H9 (cell line): Measurements from ENCODE around the gene VASH1. TPM values are rescaled to one million over a fixed set of nuclear protein-coding genes. Genes with fewer than 3 reads are reported as not detected.

Experiments used
- DNase-seq: peaks from one replicate; pipeline ENCODE4 v3.0.0-alpha.2; 2017
- H2AFZ ChIP-seq: one replicate; pipeline ENCODE4 v1.6.1; 2013; ENCODE audit warnings: mild to moderate bottlenecking, low read length, control low read depth, moderate library complexity
- H2AK5ac ChIP-seq: 2 replicates; pipeline ENCODE4 v1.6.1; 2013; ENCODE audit warnings: low read length, control low read depth, mixed read lengths; ENCODE audit not compliant: insufficient read length
- H2BK120ac ChIP-seq: one replicate; pipeline ENCODE4 v1.6.1; 2013; ENCODE audit warnings: low read depth, mild to moderate bottlenecking, low read length, control low read depth, inconsistent platforms; ENCODE audit not compliant: poor library complexity, severe bottlenecking
- H2BK12ac ChIP-seq: 2 replicates; pipeline ENCODE4 v1.6.1; 2013; ENCODE audit warnings: low read length, control low read depth, mixed read lengths, low read depth; ENCODE audit not compliant: insufficient read length
- H2BK15ac ChIP-seq: 2 replicates; pipeline ENCODE4 v1.6.1; 2013; ENCODE audit warnings: low read depth, low read length, control low read depth
- H2BK20ac ChIP-seq: one replicate; pipeline ENCODE4 v1.6.1; 2013; ENCODE audit warnings: low read depth, mild to moderate bottlenecking, low read length, control low read depth, inconsistent platforms; ENCODE audit not compliant: poor library complexity, severe bottlenecking
- H2BK5ac ChIP-seq: 2 replicates; pipeline ENCODE4 v1.6.1; 2013; ENCODE audit warnings: low read length, control low read depth, mixed read lengths; ENCODE audit not compliant: insufficient read length
- H3K14ac ChIP-seq: 2 replicates; pipeline ENCODE4 v1.6.1; 2013; ENCODE audit warnings: low read length, control low read depth; ENCODE audit not compliant: insufficient read depth
- H3K18ac ChIP-seq: 2 replicates; pipeline ENCODE4 v1.6.1; 2013; ENCODE audit warnings: low read depth, mild to moderate bottlenecking, mixed read lengths, low read length, control low read depth; ENCODE audit not compliant: insufficient read length
- H3K23ac ChIP-seq: 2 replicates; pipeline ENCODE4 v1.6.1; 2013; ENCODE audit warnings: low read length, control low read depth, mixed read lengths, low read depth; ENCODE audit not compliant: insufficient read length
- H3K23me2 ChIP-seq: 2 replicates; pipeline ENCODE4 v1.6.1; 2013; ENCODE audit warnings: low read depth, mild to moderate bottlenecking, mixed read lengths, low read length, control low read depth; ENCODE audit not compliant: insufficient read length, poor library complexity, severe bottlenecking
- H3K27ac ChIP-seq: 2 replicates; pipeline ENCODE4 v1.5.1; 2013; ENCODE audit warnings: low read length, control low read depth, mixed read lengths, low read depth; ENCODE audit not compliant: insufficient read length
- H3K27me3 ChIP-seq: 2 replicates; pipeline ENCODE4 v1.6.1; 2013; ENCODE audit warnings: low read length, control low read depth, inconsistent platforms; ENCODE audit not compliant: insufficient read depth
- H3K4ac ChIP-seq: 2 replicates; pipeline ENCODE4 v1.6.1; 2013; ENCODE audit warnings: low read depth, mild to moderate bottlenecking, control low read depth, inconsistent platforms, low read length, moderate library complexity
- H3K4me1 ChIP-seq: 2 replicates; pipeline ENCODE4 v1.6.1; 2013; ENCODE audit warnings: low read length, control low read depth, inconsistent platforms; ENCODE audit not compliant: insufficient read depth
- H3K4me2 ChIP-seq: 2 replicates; pipeline ENCODE4 v1.6.1; 2013; ENCODE audit warnings: low read length, control low read depth, mixed read lengths; ENCODE audit not compliant: insufficient read length, insufficient read depth
- H3K56ac ChIP-seq: 2 replicates; pipeline ENCODE4 v1.6.1; 2013; ENCODE audit warnings: low read depth, mild to moderate bottlenecking, mixed read lengths, low read length, control low read depth; ENCODE audit not compliant: insufficient read length
- H3K79me1 ChIP-seq: 2 replicates; pipeline ENCODE4 v1.6.1; 2013; ENCODE audit warnings: low read depth, mild to moderate bottlenecking, moderate library complexity, low read length, control low read depth, inconsistent platforms; ENCODE audit not compliant: insufficient read depth, poor library complexity, severe bottlenecking
- H3K79me2 ChIP-seq: 2 replicates; pipeline ENCODE4 v1.6.1; 2013; ENCODE audit warnings: low read length, control low read depth, inconsistent platforms; ENCODE audit not compliant: insufficient read depth
- H3K9ac ChIP-seq: 2 replicates; pipeline ENCODE4 v1.6.1; 2013; ENCODE audit warnings: low read length, control low read depth, mixed read lengths; ENCODE audit not compliant: insufficient read length; ENCODE audit errors: extremely low read depth
- H3K9me3 ChIP-seq: one replicate; pipeline ENCODE4 v1.6.1; 2013; ENCODE audit warnings: low read depth, low read length, inconsistent platforms; ENCODE audit not compliant: control insufficient read depth
- H3T11ph ChIP-seq: one replicate; pipeline ENCODE4 v1.6.1; 2013; ENCODE audit warnings: mild to moderate bottlenecking, low read length, control low read depth, inconsistent platforms
- H4K20me1 ChIP-seq: one replicate; pipeline ENCODE4 v1.6.1; 2013; ENCODE audit not compliant: control insufficient read depth, insufficient read length, insufficient read depth
- H4K5ac ChIP-seq: 2 replicates; pipeline ENCODE4 v1.6.1; 2013; ENCODE audit warnings: low read depth, mild to moderate bottlenecking, mixed read lengths, low read length, control low read depth; ENCODE audit not compliant: insufficient read length
- H4K8ac ChIP-seq: replicated peaks from 2 replicates; pipeline ENCODE4 v1.6.1; 2013; ENCODE audit warnings: low read length, control low read depth, mixed read lengths, low read depth; ENCODE audit not compliant: insufficient read length
- H4K91ac ChIP-seq: 2 replicates; pipeline ENCODE4 v1.6.1; 2013; ENCODE audit warnings: low read depth, mild to moderate bottlenecking, moderate library complexity, mixed read lengths, low read length, control low read depth; ENCODE audit not compliant: insufficient read length
- H3K27ac Mint-ChIP-seq, 3 experiments: 2 replicates in 2 of 3; 3 replicates in 1 of 3; pipeline ENCODE4 v1.8.0; 2020 to 2021; ENCODE audit warnings: mixed read lengths in 3 of 3, mild to moderate bottlenecking in 1 of 3, moderate library complexity in 1 of 3
- H3K27me3 Mint-ChIP-seq: 2 replicates; pipeline ENCODE4 v1.8.0; 2021; ENCODE audit warnings: low read depth, mild to moderate bottlenecking, moderate library complexity, mixed read lengths
- H3K36me3 Mint-ChIP-seq, 3 experiments: 2 replicates in 2 of 3; 3 replicates in 1 of 3; pipeline ENCODE4 v1.8.0; 2020 to 2021; ENCODE audit warnings: low read depth in 3 of 3, mixed read lengths in 3 of 3; ENCODE audit not compliant: insufficient read depth in 1 of 3
- H3K4me1 Mint-ChIP-seq, 2 experiments: 2 replicates each; pipeline ENCODE4 v1.8.0; 2020; ENCODE audit warnings: mixed read lengths in 2 of 2
- H3K4me3 Mint-ChIP-seq, 2 experiments: 2 replicates in 1 of 2; 3 replicates in 1 of 2; pipeline ENCODE4 v1.8.0; 2020 to 2021; ENCODE audit warnings: mild to moderate bottlenecking in 2 of 2, mixed read lengths in 2 of 2, moderate library complexity in 1 of 2
- H3K9me3 Mint-ChIP-seq, 2 experiments: 2 replicates in 1 of 2; 3 replicates in 1 of 2; pipeline ENCODE4 v1.8.0; 2020; ENCODE audit warnings: mild to moderate bottlenecking in 2 of 2, mixed read lengths in 2 of 2, moderate library complexity in 1 of 2
- CTCF ChIP-seq: fragments of 200-600 bp; sonication (generic); conservative IDR thresholded peaks from 3 replicates; pipeline ENCODE4 v1.8.0; 2021; ENCODE audit warnings: antibody characterized with exemption, mild to moderate bottlenecking
- WGBS: extraction: QIAGEN DNeasy Blood & Tissue Kit; methylation state at CpG from one replicate; pipeline ENCODE4 v1.1.7; 2013; ENCODE audit warnings: missing lambda C conversion rate, low lambda C conversion rate, mixed read lengths; ENCODE audit not compliant: insufficient read length; ENCODE audit errors: extremely low coverage; 5-methylcytosine and 5-hydroxymethylcytosine counted together
- total RNA-seq: library from RNA; stranded (reverse); gene quantifications from 2 replicates; pipeline ENCODE4 v1.2.1, GENCODE V29; 2021

The VASH1 gene
- total RNA-seq, 1 experiment from 2014 or later = 5.8 TPM

- H4K8ac ChIP-seq = no peak overlapping the region
- WGBS = no CpG with 5 or more reads among the region's 3 CpGs
- no peaks in the 10 kb centered on the region for H4K20me1 ChIP-seq
- no peaks in the 10 kb centered on the region for H3K79me1 ChIP-seq
- H3K56ac ChIP-seq = no peak overlapping the region
- Mint-ChIP-seq H3K27ac (no peak overlapping the region), H3K4me1 (peaks cover 21 to 29% of the 10 kb centered on the region in 2 experiments), H3K9me3 (peaks cover 0 to 2% of the 10 kb centered on the region in 2 experiments; a peak in 3 of 5 replicates), H3K27me3 (peaks cover 10% of the 10 kb centered on the region), H3K36me3 (0 out of 7 replicates have a peak, but pooled peaks cover 0 to 2% (median 0%) of the 10 kb centered on the region in 3 experiments), H3K4me3 (no peak overlapping the region)
- no peak overlapping the region for H3K18ac ChIP-seq
- H3K27ac ChIP-seq = no peak overlapping the region
- H2BK12ac ChIP-seq = no peak overlapping the region
- H2BK120ac ChIP-seq = no peak overlapping the region
- no peak for TF ChIP-seq CTCF
- no peak overlapping the region for H3K4me2 ChIP-seq
- no peak overlapping the region for H2BK5ac ChIP-seq
- H2AFZ ChIP-seq = no peak overlapping the region
- no peak overlapping the region for H4K91ac ChIP-seq
- no peak overlapping the region for H3T11ph ChIP-seq
- no peak overlapping the region for H2BK20ac ChIP-seq
- no peak overlapping the region for H4K5ac ChIP-seq
- no peak overlapping the region for H3K23ac ChIP-seq
- no peak overlapping the region for H3K14ac ChIP-seq
- H3K27me3 ChIP-seq = no peaks in the 10 kb centered on the region
- H2BK15ac ChIP-seq = no peak overlapping the region
- DNase-seq = no peak
- H3K23me2 ChIP-seq = no peaks in the 10 kb centered on the region
- no peak overlapping the region for H3K9ac ChIP-seq
- no peaks in the 10 kb centered on the region for H3K9me3 ChIP-seq
- H3K4ac ChIP-seq = no peak overlapping the region
- H3K79me2 ChIP-seq = no peaks in the 10 kb centered on the region
- no peak overlapping the region for H2AK5ac ChIP-seq
- H3K4me1 ChIP-seq = no peaks in the 10 kb centered on the region; the same call in 1 of the 2 replicates
Observed at GRCh38 chr14:76829013-76829365, 67.7 kb downstream of the VASH1 start.
